GM12874 (cell line): ENCODE data around the gene USP31.

Experiments
- CTCF ChIP-seq: IDR thresholded peaks from 2 replicates; pipeline ENCODE4 v1.5.1; 2011; ENCODE audit warnings: low read depth, mild to moderate bottlenecking, control low read depth, low read length, moderate library complexity; ENCODE audit not compliant: insufficient read depth

USP31 gene

GRCh38 chr16:23186171-23186570 lies 36.9 kb upstream of the USP31 start:
- TF ChIP-seq CTCF = no peak

GRCh38 chr16:23185656-23186055 lies 36.4 kb upstream of the USP31 start:
- TF ChIP-seq CTCF = no peak

GRCh38 chr16:23183543-23183862 lies 34.3 kb upstream of the USP31 start:
- no peak for TF ChIP-seq CTCF

GRCh38 chr16:23182679-23183542 lies 33.7 kb upstream of the USP31 start, which contains the start of gene SCNN1G:
Gene SCNN1G (plus strand): TSS chr16:23182745. CDS start chr16:23186272, 3,527 bp downstream.
- no peak for TF ChIP-seq CTCF

- peak; percentile 98 for TF ChIP-seq CTCF
These were observed 33.0 kb upstream of the USP31 start for GRCh38 chr16:23182206-23182678.

DNA sequence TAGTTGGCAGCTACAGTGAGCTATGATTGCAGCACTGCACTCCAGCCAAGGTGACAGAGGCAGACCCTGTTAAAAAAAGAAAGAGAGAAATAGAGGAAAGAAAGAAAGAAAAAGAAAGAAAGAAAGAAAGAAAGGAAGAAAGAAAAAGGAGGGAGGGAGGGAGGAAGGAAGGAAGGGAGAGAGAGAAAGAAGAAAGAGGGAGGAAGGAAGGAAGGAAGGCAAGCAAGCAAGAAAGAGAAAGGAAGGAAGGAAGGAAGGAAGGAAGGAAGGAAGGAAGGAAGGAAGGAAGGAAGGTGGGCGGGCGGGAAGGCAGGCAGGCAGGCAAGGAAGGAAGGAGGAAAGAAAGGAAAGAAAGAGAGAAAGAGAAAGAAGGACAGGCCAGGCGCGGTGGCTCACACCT lies 32.3 kb upstream of the USP31 start:
- TF ChIP-seq CTCF = no peak

DNA sequence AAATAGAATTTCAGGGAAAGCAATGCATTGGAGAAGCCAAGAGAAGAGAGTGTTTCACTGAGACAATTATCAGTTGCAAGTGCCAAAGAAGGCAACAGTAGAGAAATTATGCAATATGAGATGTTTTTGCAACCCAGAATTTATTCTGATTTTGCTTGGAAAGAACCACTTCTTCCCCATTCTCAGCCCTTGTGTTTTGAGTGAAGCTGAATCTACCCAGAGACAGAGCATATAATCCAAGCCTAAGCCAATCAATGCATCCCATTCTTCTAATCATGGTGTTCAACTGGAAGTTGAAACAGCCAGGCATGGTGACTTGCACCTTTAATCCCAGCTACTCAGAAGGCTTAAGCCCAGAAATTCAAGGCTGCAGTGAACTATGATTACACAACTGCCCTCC lies 26.4 kb upstream of the USP31 start:
- no peak for TF ChIP-seq CTCF
